Left lobe of liver (tissue), 2 donors: ENCODE measurements around the gene IFI44L. TPM values are rescaled to one million over a fixed set of nuclear protein-coding genes. Genes with fewer than 3 reads are reported as not detected.

Experiments
- ATAC-seq: fragments of 200-7000 bp; cut with Tn5 transposase; one replicate; pipeline ENCODE4 v1.9.1; 2020; ENCODE audit warnings: mild to moderate bottlenecking, moderate library complexity
- DNase-seq: peaks from one replicate; pipeline ENCODE4 v3.0.0-alpha.2; 2020; ENCODE audit warnings: low spot score
- total RNA-seq: library from RNA; stranded (reverse); gene quantifications from one replicate; pipeline ENCODE4 v1.2.1, GENCODE V29; 2021
- donor health status: DM: no; HTN: no; CAD: no; lungs with moderate emphysema.
- donor health status: DM: no; HTN: yes; CAD: no.

Gene IFI44L
- total RNA-seq = 0.63 TPM

DNA sequence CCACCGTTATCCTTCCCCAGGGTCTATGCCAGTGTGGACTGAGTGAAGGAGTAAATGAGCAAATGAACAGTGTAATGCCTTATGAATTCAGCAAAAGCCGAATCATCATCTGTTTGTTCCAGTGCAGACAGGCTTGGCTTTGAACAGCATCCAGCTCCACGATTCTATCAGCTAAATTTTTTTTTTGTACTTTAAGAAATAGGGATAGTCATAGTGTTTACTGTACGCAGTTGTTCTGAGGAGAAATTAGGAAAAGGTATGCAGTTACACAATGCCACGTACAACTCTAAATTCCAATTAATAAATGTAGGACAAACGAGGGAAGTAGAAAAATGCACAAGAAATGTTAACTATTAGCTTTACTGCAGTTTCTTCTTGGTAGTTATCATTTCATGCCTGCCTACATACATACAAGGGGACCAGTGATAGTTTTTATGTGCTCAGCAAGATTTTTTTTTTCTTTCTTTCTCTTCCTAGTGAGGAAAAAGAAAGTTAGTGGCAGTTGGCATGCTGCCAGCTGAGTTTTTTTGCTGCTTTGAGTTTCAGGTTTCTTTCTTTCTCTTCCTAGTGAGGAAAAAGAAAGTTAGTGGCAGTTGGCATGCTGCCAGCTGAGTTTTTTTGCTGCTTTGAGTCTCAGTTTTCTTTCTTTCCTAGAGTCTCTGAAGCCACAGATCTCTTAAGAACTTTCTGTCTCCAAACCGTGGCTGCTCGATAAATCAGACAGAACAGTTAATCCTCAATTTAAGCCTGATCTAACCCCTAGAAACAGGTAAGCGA lies at the start of gene IFI44L:
IFI44L (plus strand) TSS at position 646 of the 777 bp plus-strand sequence. CDS start 7,468 bp downstream, outside the sequence.
- ATAC-seq = no peak
- DNase-seq = no peak

DNA sequence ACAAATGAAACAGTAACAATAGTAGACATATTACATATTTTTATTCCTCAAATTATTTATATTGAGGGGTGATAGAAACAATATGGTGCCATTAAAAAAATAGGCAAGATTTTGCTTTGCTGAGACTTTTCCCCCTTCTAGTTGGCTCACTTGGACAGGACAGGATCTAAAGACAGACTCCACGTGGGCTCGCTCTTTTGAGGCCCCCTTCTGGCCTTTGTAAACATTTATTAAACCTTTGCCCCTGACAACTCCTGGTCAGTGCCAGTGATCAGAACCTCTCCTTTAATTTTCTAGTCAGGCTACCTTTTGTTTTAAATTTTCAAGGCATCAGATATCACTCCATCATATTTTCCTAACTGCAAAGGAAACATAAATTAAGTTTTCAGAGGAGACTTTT lies 49.7 kb upstream of the IFI44L start:
- no peak for ATAC-seq
- DNase-seq = no peak

DNA sequence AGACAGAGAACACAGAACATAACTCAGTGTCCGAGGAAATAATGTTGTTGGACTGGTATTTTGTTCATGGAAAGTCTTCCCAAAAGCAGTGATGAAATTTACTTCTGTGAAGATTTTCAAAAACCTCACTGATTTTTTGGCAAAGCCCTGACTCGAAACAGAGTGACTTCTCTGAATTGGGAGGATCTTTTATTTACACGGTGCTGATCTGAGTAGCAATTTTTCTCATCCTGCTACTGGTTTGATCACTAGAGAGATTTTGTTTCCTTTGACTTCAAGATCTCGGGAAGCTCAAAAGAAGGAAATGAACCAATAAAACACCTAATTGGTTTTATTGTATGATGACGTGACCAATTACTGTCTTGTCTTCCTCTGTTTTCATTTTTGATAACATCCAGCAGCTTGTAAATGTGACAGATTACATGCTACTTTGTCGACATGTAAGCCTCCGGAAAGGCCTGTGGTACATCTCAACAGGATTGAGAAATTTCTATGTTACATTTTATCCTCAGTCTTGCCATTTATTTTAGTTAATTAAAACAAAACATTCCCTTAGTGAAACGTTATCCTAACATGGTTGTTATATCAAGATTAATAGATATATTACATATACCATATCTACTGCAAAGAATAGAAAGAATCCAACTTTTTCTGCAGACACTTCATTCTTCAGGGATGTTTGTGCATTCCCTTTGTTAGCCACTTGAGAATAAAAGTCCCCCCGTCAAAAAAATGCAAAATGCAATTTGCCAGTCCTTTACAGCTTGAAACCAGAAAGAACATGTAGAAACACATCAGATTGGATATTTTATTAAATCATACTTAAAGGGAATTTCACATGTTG lies 42.8 kb upstream of the IFI44L start:
- ATAC-seq (no peak), DNase-seq (no peak)

DNA sequence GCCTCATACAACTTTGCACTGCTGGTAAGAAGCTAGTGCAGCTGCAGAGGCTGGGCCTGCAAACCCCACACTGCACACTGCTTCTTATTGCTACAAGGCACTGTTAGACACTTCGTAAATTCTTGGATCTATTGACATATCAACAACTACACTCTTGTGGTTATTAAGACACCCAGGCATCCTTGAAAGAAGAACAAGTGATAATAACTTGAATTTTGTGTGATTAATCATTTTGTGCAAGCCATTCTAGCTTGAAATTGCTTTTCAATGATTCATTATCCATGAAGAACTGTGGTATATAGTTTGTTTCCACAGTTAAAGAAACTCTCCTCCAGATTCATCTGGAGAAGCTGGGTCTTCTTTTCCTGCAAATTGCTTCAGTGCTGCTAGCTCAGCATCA lies 33.7 kb upstream of the IFI44L start:
- DNase-seq = no peak

DNA sequence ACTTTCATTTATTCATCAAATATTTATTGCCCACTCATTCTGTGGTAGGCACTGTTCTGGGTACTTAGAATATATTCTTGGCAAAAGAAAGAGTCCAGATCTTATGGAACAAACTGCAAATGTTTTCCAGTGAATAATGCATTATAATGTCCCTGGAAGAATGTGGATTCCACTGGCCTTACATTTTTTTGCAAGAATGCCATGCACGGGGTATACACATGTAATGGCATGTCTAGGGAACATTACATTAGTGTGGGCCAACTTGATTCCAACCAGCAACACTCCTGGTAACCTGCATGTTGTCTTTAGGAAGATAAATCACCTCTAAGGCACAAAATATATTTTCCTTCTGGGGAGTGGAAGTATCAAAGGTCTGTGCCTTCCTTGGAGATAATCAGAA lies 33.0 kb upstream of the IFI44L start:
- ATAC-seq (no peak), DNase-seq (no peak)

More for the DNA sequence above, 33.7 kb upstream of the IFI44L start:
- ATAC-seq = no peak

DNA sequence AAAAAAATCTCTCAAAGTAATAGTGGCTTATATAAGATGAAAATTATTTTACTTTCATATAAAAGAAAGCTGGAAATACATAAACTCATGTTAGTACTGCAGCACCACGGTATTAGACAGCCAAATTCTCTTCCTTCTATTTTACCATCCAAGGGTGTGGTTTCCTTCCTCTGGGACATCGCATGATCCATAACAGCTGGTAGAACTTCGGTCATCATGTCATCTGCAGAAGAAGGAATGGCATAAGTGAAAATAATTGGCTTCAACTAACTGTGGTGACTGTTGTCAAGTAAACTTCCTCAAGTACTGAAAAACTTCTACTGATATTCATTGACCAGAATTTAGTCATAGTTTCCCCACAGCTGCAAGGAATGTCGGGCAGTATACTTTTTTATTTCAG lies 28.3 kb upstream of the IFI44L start:
- DNase-seq (no peak), ATAC-seq (no peak)

DNA sequence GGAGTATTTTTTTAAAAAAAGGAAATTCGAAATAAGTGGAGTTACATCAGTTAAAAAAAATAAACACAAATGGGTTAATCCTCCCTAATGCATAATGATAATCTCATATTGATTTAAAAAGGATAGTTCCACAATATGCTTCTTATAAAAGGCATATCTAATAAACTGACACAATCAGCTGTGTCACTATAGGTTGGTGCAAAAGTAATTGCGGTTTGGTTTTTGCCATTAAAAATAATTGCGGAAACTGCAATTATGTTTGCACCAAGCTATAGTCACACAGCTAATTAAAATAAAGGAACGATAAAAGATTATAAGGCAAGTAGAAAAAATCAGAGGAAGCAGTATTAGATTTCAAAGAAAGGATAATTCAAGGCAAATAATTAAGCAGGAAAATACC lies 21.0 kb upstream of the IFI44L start:
- ATAC-seq = no peak

DNA sequence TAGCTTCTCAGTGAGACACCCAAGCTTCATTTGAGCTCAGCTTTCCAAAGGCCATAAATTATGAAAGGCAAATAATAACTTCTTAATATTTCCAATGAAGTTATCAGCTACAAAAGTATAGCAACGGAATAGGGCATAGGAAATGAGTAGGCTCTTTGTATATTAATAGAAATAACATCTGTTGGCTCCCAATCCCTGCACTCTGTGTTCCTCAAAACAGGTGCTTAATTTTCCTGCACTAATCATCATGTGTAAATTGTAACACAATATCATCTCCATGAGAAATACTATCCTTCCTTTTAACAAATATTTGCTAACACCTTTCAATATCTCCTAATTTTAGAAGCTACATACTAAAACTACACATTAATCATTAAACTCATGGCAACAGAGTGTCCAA lies 19.2 kb upstream of the IFI44L start:
- ATAC-seq = no peak
- DNase-seq = no peak

More for the DNA sequence above, 21.0 kb upstream of the IFI44L start:
- no peak for DNase-seq

DNA sequence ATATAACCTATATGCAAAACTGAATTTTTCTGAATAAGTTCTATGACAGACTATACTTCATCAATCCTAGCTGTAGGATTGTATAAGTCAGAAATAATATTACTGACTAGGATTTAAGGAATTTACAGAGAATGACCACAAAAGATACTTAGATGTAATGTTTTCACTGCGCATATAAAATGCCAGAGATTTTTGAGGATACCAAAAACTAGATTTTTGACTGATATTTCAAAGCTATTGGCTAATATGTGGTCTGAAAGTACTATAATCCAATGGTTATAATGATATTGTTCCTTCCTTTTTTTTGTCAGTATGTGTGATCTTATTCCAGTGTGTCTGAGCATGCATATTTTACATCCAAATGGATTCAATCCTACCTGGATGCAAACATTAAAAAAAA lies 17.0 kb upstream of the IFI44L start:
- no peak for ATAC-seq
- DNase-seq = no peak

DNA sequence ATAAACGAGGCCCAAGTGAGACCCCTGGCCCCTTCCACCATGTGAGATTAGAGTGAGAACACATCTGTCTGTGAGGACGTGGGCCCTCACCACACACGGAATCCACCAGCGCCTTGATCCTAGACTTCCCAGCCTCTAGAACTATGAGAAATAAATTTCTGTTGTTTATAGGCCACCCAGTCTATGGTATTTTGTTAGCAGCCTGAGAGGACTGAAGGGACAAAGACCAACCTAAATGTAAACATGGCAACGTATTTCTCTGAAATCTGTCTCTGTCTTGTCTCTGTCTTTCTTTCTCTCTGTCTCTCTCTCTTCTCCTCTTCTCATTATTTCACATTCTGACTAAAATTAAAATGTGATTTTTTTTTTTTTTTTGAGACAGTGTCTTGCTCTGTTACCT lies 15.6 kb upstream of the IFI44L start:
- ATAC-seq = no peak
- no peak for DNase-seq

DNA sequence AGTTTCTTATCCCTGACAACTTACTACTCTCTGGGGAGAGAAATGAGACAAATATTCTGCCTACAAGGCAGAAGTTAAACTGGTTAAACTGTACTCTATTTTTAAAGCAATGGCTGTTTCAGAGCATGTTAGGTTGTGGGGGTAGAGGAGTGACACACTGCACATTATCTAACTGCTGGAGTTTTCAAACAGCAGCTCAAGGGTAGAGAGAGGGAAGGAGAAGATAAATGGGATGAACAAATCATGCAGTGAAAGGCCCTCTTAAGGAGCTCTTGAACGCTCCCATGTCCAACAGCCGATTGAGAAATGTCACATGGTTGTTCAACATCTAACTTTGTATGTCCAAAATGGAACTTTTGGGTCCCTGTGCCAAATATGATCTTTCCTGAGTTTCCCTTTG lies 14.0 kb upstream of the IFI44L start:
- DNase-seq (no peak), ATAC-seq (no peak)

DNA sequence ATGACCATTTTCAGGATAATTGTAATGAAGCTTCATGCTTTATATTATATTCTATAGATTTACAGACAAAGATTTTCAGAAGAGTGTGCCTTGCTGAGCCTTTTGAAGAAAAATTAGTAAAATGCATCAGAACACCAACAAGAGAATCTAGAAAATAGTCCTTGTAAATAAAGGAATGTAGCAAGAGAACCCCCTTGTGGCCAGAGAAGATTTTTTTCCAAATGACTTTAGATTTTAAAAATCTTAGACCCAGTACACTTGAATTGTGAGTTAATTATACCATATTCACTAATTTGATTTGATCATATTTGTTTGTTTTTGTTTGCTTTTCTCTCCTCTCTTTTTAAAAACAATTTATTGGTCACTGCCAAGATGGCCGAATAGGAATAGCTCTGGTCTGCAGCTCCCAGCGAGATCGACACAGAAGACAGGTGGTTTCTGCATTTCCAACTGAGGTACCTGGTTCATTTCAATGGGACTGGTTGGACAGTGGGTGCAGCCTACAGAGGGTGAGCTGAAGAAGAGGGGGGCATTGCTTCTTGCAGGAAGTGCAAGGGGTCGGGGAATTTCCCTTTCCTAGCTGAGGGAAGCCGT lies 12.8 kb upstream of the IFI44L start:
- ATAC-seq (peak; percentile 68), DNase-seq (no peak)

DNA sequence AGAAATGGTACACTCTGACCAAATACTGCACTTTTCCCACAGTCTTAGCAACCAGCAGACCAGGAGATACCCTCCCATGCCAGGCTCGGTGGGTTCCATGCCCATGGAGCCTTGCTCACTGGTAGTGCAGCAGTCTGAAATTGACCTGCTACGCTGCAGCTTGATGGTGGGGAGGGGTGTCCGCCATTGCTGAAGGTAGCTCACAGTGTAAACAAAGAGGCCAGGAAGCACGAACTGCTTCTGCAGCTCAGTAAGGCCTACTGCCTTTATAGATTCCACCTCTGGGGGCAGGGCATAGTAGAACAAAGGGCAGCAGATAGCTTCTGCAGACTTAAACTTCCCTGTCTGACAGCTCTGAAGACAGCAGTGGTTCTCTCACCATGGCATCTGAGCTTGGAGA lies 12.3 kb upstream of the IFI44L start:
- ATAC-seq = no peak
- DNase-seq = no peak

DNA sequence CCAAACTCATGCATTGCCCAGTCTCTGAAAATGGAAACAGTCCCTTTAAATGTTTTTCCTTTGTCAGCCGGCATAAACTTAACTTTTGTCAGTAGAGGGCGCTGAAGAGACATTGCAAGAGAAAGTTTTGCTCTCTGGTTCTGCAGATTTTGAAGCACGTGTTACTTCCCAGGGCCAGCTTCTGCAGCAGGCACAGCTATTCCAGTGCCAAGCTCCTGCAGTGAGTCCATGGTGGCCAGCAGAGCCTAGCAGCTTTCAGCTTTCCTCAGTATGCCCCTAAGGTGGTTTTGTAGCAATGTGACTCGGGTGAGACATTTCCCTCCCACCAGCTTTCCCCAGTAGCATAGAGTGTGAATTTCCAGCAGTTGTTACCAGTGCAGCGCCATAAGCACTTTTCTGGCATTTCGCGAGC lies 2.6 kb upstream of the IFI44L start:
- DNase-seq = peak; percentile 69

DNA sequence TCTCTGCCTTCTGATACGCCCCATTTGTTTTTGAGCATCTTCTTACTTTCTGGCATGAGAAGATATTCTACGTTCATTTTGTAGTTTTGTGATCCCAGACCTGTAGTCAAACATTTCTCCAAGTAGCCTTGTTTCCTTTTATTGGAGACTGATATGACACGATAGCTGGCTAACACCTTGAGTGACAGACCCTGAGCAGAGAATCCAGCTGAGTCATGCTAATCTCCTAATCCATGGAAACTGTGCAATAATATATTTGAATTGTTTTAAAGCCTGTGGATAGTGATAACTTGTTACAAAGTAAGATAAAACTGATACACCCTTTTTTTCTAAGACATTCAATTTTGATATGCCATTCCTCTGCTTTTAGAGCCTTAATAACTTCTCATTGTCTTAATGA lies 1.2 kb upstream of the IFI44L start:
- DNase-seq (no peak), ATAC-seq (no peak)

More for the DNA sequence above, 2.6 kb upstream of the IFI44L start:
- peak; percentile 99 for ATAC-seq

DNA sequence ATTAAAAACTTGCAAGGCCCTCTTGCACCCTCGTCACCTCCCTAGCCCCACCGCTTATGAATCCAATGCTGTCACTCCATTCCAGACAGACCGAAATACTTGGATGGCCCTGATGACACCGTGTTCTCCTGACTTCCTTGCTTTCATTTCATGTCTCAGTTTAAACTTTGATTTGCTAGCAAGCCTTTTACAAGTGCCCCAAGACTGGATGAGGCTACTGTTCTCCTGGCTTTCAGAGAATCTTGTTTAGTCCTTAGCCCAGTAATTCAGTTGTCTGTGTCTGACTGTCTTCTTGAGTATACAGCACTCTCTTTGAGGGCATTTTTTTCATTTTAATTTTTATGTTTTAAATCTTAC lies 824 bp upstream of the IFI44L start:
- DNase-seq (no peak), ATAC-seq (no peak)

DNA sequence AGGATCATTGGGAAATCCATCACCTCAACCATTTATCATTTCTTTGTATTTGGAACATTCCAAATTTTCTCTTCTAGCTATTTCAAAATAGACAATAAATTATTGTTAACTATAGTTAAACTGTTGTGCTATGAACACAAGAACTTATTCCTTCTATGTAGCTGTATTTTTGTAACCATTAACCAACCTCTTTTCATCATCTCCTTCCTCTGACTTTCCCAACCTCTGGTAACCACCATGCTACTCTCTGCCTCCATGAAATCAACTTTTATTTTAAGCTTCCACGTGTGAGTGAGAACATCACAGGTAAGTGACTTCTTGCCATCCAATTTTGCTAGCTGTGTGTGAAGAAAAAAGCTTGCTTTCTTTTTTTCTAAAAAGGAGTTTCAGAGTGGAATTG lies 418 bp downstream of the IFI44L start:
- DNase-seq (no peak), ATAC-seq (no peak)

DNA sequence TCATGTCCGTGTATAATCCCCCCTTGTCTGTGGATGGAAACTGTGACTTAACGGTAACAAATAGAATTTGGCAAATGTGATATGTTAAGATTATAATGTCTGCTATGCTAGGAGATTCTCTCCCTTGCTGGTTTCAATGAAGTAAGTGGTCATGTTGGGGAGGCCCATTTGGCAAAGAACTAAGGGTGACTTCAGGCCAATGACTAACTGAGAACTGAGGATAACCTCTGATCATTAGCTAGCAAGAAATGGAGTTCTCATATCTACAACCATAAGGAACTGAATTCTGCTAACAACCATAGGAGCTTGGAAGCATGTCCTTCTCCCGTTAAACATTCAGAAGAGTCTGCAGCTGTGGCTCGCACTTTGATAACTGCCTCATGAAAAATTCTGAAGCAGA lies 2.3 kb downstream of the IFI44L start:
- ATAC-seq (no peak), DNase-seq (no peak)

DNA sequence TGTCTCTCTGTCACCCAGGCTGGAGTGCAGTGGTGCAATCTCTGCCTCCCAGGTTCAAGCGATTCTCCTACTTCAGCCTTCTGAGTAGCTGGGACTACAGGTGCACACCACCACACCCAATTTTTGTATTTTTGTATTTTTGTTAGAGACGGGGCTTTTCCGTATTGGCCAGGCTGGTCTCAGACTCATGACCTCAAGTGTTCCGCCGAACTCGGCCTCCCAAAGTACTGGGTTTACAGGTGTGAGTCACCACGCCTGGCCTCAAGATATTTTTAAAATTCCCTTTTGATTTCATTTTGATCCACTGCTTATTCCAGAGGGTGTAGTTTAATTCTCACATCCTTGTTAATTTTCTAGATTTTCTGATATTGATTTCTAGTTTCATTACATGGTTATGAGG lies 3.8 kb downstream of the IFI44L start:
- ATAC-seq (no peak), DNase-seq (no peak)

DNA sequence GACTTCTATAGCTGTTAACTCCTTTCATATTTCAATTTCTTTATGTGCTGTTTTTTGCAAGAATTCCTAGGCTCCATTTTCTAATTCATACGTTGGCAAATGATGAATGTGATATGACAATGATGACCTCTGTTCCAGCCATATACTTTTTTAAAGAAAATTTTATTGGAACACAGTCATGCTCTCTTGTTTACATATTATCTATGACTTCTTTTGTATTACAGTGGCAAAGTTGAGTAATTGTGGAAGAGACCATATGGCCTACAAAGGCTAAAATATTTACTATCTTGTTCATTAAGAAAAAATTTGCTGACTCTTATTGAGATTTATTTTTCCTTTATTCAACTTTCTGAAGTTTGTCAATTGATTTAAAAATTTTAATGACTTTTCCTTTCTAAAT lies 7.1 kb downstream of the IFI44L start:
- ATAC-seq = no peak

DNA sequence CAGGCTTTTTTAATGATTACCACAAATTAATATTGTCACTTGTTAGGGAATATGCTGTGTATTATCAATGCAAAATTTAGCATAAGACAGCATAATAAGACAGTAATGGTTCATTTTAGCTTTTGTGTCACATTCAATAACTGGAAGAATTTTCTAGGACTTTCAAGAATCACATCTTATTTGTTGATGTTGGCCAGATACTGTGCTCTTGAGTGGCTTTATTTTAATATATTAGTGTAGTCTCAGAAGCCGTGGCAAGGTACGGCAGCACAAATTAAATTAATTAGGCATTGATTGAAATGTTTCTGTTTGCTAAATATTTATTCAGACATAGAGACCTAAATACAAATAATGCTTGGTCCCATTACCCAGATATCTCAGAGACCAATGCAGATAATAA lies 10.4 kb downstream of the IFI44L start:
- ATAC-seq (no peak), DNase-seq (no peak)

More for the DNA sequence above, 7.1 kb downstream of the IFI44L start:
- DNase-seq = no peak

DNA sequence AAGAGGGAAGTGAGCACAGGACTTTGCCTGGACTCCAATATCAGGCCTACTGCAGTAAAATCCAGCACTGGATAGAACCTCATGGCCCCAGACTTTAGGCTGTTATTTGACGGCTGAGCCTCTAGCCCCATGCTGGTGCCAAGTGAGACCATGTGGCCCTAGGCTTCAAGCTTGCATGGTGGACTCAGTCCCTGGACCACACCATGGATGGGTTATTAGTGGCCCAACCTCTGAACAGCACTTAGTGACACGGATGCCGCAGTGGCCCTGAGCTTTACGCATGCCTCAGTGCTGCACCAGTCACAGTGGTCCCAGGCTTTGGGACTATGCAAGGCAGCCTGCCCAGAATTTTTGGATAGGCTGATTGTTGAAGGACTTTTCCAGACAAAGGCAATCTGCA lies 13.0 kb downstream of the IFI44L start:
- DNase-seq (no peak), ATAC-seq (no peak)
